Activated CD8-positive, alpha-beta memory T cell treated with anti-CD3 and anti-CD28 coated beads, Interleukin-2, amount 50 U/mL, for 24 hours (primary cell): ENCODE measurements around the gene CCDC187.

Experiments
- DNase-seq: peaks from one replicate; pipeline ENCODE4 v3.0.0-alpha.2; 2020; ENCODE audit errors: extremely low read depth

CCDC187 gene

GRCh38 chr9:136311051-136312008, 7.4 kb upstream of the CCDC187 start:
- DNase-seq, result no peak

GRCh38 chr9:136310273-136311030, 6.6 kb upstream of the CCDC187 start:
- no peak for DNase-seq

GRCh38 chr9:136309806-136310220, 5.9 kb upstream of the CCDC187 start:
- DNase-seq, result no peak

GRCh38 chr9:136309101-136309801, 5.4 kb upstream of the CCDC187 start:
- DNase-seq, result no peak

GRCh38 chr9:136308702-136309053, 4.8 kb upstream of the CCDC187 start:
- no peak for DNase-seq

GRCh38 chr9:136308006-136308701, 4.3 kb upstream of the CCDC187 start:
- DNase-seq, result no peak

GRCh38 chr9:136307215-136307750, 3.4 kb upstream of the CCDC187 start:
- no peak for DNase-seq

- DNase-seq, result no peak
These were observed 2.6 kb upstream of the CCDC187 start for GRCh38 chr9:136306211-136307208.

- DNase-seq, result no peak
These were observed 1.9 kb upstream of the CCDC187 start for GRCh38 chr9:136305804-136306203.

GRCh38 chr9:136304981-136305380, 1.1 kb upstream of the CCDC187 start:
- DNase-seq, result no peak

- DNase-seq, result no peak
These were observed 562 bp upstream of the CCDC187 start for GRCh38 chr9:136304456-136304855.

- DNase-seq, result no peak
These were observed 649 bp downstream of the CCDC187 start for GRCh38 chr9:136303066-136303824.

GRCh38 chr9:136302527-136302926, 1.4 kb downstream of the CCDC187 start:
- no peak for DNase-seq

GRCh38 chr9:136300866-136301265, 3.0 kb downstream of the CCDC187 start:
- DNase-seq, result no peak

GRCh38 chr9:136300016-136300545, 3.8 kb downstream of the CCDC187 start:
- no peak for DNase-seq

GRCh38 chr9:136299541-136299940, 4.4 kb downstream of the CCDC187 start:
- DNase-seq, result no peak

GRCh38 chr9:136299116-136299515, 4.8 kb downstream of the CCDC187 start:
- DNase-seq, result no peak

- no peak for DNase-seq
These were observed 5.8 kb downstream of the CCDC187 start for GRCh38 chr9:136297766-136298735.
